ENCODE results near the gene SFRP2.

DNA sequence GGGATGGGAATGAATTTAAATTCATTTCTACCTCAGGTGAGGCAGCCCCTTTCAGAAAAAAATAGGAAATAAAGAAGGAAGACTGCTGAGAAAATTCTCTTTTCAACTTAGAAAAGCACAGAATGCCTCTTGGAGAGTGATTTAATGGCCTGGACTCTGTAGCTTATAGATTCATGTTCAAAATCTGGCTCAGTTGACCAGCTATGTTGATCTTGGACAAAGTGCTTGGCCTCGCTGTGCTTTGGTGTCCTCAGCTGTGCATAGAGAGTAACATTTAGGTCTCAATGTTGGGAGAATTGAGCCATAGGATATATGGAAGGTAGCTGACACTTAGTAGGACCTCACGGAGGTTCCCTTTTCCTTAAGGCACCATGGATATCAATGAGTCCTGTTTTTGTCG, 49.7 kb upstream of the SFRP2 start:
- TF ChIP-seq, protein P1, sequence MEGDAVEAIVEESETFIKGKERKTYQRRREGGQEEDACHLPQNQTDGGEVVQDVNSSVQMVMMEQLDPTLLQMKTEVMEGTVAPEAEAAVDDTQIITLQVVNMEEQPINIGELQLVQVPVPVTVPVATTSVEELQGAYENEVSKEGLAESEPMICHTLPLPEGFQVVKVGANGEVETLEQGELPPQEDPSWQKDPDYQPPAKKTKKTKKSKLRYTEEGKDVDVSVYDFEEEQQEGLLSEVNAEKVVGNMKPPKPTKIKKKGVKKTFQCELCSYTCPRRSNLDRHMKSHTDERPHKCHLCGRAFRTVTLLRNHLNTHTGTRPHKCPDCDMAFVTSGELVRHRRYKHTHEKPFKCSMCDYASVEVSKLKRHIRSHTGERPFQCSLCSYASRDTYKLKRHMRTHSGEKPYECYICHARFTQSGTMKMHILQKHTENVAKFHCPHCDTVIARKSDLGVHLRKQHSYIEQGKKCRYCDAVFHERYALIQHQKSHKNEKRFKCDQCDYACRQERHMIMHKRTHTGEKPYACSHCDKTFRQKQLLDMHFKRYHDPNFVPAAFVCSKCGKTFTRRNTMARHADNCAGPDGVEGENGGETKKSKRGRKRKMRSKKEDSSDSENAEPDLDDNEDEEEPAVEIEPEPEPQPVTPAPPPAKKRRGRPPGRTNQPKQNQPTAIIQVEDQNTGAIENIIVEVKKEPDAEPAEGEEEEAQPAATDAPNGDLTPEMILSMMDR (IDR thresholded peaks at IDR 0.05), result no peak
- TF ChIP-seq POLR2A (IDR thresholded peaks at IDR 0.05) (no peak), EP300 (IDR thresholded peaks at IDR 0.05) (no peak)
